Neural cell (in vitro differentiated cells): ENCODE results near the gene PPIB. TPM values are rescaled to one million over a fixed set of nuclear protein-coding genes. Genes with fewer than 3 reads are reported as not detected.

ENCODE experiments used
- H2AFZ ChIP-seq: fragments of 200-600, 300-800 bp; sonication (generic), shearing (Covaris generic); 2 replicates; pipeline ENCODE4 v1.6.0; 2014; ENCODE audit warnings: low read depth, mild to moderate bottlenecking, antibody characterized with exemption, low read length, moderate library complexity
- H3F3A ChIP-seq: fragments of 200-600 bp; shearing (Covaris generic); 2 replicates; pipeline ENCODE4 v1.6.1; 2016; ENCODE audit warnings: mild to moderate bottlenecking, moderate library complexity, mixed read lengths, antibody characterized with exemption, low read length; ENCODE audit not compliant: insufficient read depth, poor library complexity, severe bottlenecking
- H3K27ac ChIP-seq: fragments of 200-600, 300-800 bp; sonication (generic), shearing (Covaris generic); 2 replicates; pipeline ENCODE4 v1.5.1; 2014; ENCODE audit warnings: mild to moderate bottlenecking, low read length, moderate library complexity
- H3K27me3 ChIP-seq: fragments of 300-800, 200-600 bp; sonication (generic), shearing (Covaris generic); 2 replicates; pipeline ENCODE4 v1.6.0; 2014; ENCODE audit warnings: mild to moderate bottlenecking, low read depth, low read length, moderate library complexity; ENCODE audit not compliant: insufficient read depth
- H3K36me3 ChIP-seq: fragments of 300-800, 200-600 bp; sonication (generic), shearing (Covaris generic); 2 replicates; pipeline ENCODE4 v1.5.1; 2014; ENCODE audit warnings: mild to moderate bottlenecking, antibody characterized with exemption, low read length, moderate library complexity; ENCODE audit not compliant: insufficient read depth
- H3K4me2 ChIP-seq: fragments of 300-800, 200-600 bp; sonication (generic), shearing (Covaris generic); 2 replicates; pipeline ENCODE4 v1.6.0; 2014; ENCODE audit warnings: mild to moderate bottlenecking, low read length
- H3K4me3 ChIP-seq: fragments of 300-800, 200-600 bp; sonication (generic), shearing (Covaris generic); 2 replicates; pipeline ENCODE4 v1.5.1; 2014; ENCODE audit warnings: mild to moderate bottlenecking, low read length, moderate library complexity
- H3K79me2 ChIP-seq: fragments of 200-600 bp; shearing (Covaris generic); replicated peaks from 2 replicates; pipeline ENCODE4 v1.6.0; 2014; ENCODE audit warnings: mild to moderate bottlenecking, low read length, moderate library complexity; ENCODE audit not compliant: insufficient read depth
- H3K9ac ChIP-seq: fragments of 300-800, 200-600 bp; sonication (generic), shearing (Covaris generic); 2 replicates; pipeline ENCODE4 v1.6.1; 2016; ENCODE audit warnings: mild to moderate bottlenecking, low read length, mixed read lengths
- H3K9me2 ChIP-seq: fragments of 200-600 bp; shearing (Covaris generic); 2 replicates; pipeline ENCODE4 v1.6.1; 2016; ENCODE audit warnings: mild to moderate bottlenecking, low read length, mixed read lengths; ENCODE audit not compliant: insufficient read depth
- H3K9me3 ChIP-seq: fragments of 200-600, 300-800 bp; sonication (generic), shearing (Covaris generic); 2 replicates; pipeline ENCODE4 v1.6.1; 2016; ENCODE audit warnings: mild to moderate bottlenecking, mixed run types, low read length, moderate library complexity, mixed read lengths
- H4K20me1 ChIP-seq: fragments of 200-600 bp; shearing (Covaris generic); 2 replicates; pipeline ENCODE4 v1.6.1; 2016; ENCODE audit warnings: mild to moderate bottlenecking, mixed run types; ENCODE audit not compliant: insufficient read depth
- EP300 ChIP-seq: fragments of 450-650 bp; conservative IDR thresholded peaks from 2 replicates; pipeline ENCODE4 v1.6.1; 2014; ENCODE audit warnings: antibody characterized with exemption, mild to moderate bottlenecking, moderate library complexity; ENCODE audit not compliant: poor library complexity, severe bottlenecking
- EZH2 ChIP-seq: fragments of 200-600, 300-800 bp; shearing (Covaris generic), sonication (generic); IDR thresholded peaks from 2 replicates; pipeline ENCODE4 v1.6.1; 2014; ENCODE audit warnings: antibody characterized with exemption, low read length, borderline replicate concordance, mild to moderate bottlenecking; ENCODE audit not compliant: insufficient read depth, poor library complexity, severe bottlenecking
- MXI1 ChIP-seq: fragments of 450-650 bp; conservative IDR thresholded peaks from 2 replicates; pipeline ENCODE4 v1.6.1; 2014; ENCODE audit warnings: antibody characterized with exemption, mild to moderate bottlenecking; ENCODE audit not compliant: poor library complexity, severe bottlenecking
- POLR2AphosphoS5 ChIP-seq: IDR thresholded peaks from 2 replicates; pipeline ENCODE4 v1.6.1; 2012
- RAD21 ChIP-seq: fragments of 450-650 bp; conservative IDR thresholded peaks from 2 replicates; pipeline ENCODE4 v1.6.1; 2014; ENCODE audit warnings: antibody characterized with exemption, mild to moderate bottlenecking, moderate library complexity
- SMC3 ChIP-seq: fragments of 450-650 bp; conservative IDR thresholded peaks from 2 replicates; pipeline ENCODE4 v1.6.1; 2014; ENCODE audit warnings: antibody characterized with exemption, mild to moderate bottlenecking, moderate library complexity; ENCODE audit not compliant: poor library complexity
- TAF1 ChIP-seq: IDR thresholded peaks from 2 replicates; pipeline ENCODE4 v1.6.1; 2012; ENCODE audit warnings: low read depth
- polyA plus RNA-seq: library from polyadenylated mRNA; depleted of rRNA; stranded (reverse); fragments of >200 nt; gene quantifications from 2 replicates; pipeline ENCODE4 v1.2.3, GENCODE V29; 2014
- TF ChIP-seq, protein P1 (sequence below): IDR thresholded peaks from 2 replicates; pipeline ENCODE4 v1.6.1; 2012; ENCODE audit warnings: borderline replicate concordance
- TF ChIP-seq, protein P2 (sequence below): fragments of 450-650 bp; IDR thresholded peaks from 2 replicates; pipeline ENCODE4 v1.5.1; 2014; ENCODE audit warnings: antibody characterized with exemption, mild to moderate bottlenecking, moderate library complexity; ENCODE audit not compliant: poor library complexity, severe bottlenecking

Gene PPIB
- polyA plus RNA-seq, 1 donor from 2014 or later, result 206 TPM

DNA sequence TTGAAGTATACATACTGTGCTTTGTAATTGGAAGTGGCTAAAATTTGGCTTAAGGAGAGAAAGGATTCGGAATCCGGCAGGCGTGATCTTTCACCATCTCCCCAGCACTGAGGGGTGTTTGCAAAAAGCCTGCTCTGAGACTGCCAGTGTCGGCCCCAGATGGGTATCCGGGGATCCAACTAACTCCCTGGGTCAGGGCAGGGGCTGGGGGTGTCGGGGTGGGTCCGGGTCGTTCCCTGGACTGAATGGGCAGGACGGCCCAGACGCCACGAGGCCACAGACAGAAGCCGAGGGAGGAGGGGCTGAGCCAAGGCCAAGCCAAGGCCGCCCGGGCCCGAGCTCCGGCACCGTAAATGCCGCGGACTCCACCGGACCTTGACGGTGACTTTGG, 349 bp downstream of the PPIB start:
- no peaks in the 10 kb centered on the region for H3F3A ChIP-seq
- H3K9me3 ChIP-seq, result no peaks in the 10 kb centered on the region
- H3K36me3 ChIP-seq, result no peaks in the 10 kb centered on the region
- peak overlapping the region; percentile 82 for H3K9ac ChIP-seq
- H3K9me2 ChIP-seq, result no peaks in the 10 kb centered on the region
- TF ChIP-seq EZH2 (no peak), TAF1 (no peak), POLR2AphosphoS5 (no peak), SMC3 (no peak), MXI1 (no peak), RAD21 (no peak), EP300 (no peak)
- TF ChIP-seq, protein P1, sequence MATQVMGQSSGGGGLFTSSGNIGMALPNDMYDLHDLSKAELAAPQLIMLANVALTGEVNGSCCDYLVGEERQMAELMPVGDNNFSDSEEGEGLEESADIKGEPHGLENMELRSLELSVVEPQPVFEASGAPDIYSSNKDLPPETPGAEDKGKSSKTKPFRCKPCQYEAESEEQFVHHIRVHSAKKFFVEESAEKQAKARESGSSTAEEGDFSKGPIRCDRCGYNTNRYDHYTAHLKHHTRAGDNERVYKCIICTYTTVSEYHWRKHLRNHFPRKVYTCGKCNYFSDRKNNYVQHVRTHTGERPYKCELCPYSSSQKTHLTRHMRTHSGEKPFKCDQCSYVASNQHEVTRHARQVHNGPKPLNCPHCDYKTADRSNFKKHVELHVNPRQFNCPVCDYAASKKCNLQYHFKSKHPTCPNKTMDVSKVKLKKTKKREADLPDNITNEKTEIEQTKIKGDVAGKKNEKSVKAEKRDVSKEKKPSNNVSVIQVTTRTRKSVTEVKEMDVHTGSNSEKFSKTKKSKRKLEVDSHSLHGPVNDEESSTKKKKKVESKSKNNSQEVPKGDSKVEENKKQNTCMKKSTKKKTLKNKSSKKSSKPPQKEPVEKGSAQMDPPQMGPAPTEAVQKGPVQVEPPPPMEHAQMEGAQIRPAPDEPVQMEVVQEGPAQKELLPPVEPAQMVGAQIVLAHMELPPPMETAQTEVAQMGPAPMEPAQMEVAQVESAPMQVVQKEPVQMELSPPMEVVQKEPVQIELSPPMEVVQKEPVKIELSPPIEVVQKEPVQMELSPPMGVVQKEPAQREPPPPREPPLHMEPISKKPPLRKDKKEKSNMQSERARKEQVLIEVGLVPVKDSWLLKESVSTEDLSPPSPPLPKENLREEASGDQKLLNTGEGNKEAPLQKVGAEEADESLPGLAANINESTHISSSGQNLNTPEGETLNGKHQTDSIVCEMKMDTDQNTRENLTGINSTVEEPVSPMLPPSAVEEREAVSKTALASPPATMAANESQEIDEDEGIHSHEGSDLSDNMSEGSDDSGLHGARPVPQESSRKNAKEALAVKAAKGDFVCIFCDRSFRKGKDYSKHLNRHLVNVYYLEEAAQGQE, result no peak
- TF ChIP-seq, protein P2, sequence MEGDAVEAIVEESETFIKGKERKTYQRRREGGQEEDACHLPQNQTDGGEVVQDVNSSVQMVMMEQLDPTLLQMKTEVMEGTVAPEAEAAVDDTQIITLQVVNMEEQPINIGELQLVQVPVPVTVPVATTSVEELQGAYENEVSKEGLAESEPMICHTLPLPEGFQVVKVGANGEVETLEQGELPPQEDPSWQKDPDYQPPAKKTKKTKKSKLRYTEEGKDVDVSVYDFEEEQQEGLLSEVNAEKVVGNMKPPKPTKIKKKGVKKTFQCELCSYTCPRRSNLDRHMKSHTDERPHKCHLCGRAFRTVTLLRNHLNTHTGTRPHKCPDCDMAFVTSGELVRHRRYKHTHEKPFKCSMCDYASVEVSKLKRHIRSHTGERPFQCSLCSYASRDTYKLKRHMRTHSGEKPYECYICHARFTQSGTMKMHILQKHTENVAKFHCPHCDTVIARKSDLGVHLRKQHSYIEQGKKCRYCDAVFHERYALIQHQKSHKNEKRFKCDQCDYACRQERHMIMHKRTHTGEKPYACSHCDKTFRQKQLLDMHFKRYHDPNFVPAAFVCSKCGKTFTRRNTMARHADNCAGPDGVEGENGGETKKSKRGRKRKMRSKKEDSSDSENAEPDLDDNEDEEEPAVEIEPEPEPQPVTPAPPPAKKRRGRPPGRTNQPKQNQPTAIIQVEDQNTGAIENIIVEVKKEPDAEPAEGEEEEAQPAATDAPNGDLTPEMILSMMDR, result no peak
- peak overlapping the region; percentile 51 for H2AFZ ChIP-seq
- H4K20me1 ChIP-seq, result no peaks in the 10 kb centered on the region
- H3K79me2 ChIP-seq, result peaks cover 10% of the 10 kb centered on the region
- peak overlapping the region; percentile 93 for H3K4me3 ChIP-seq
- no peaks in the 10 kb centered on the region for H3K27me3 ChIP-seq
- H3K4me2 ChIP-seq, result peak overlapping the region; percentile 96
- H3K27ac ChIP-seq, result peak overlapping the region; percentile 74

GRCh38 chr15:64161688-64162477, 939 bp downstream of the PPIB start:
- no peaks in the 10 kb centered on the region for H3K9me2 ChIP-seq
- peak overlapping the region; percentile 74 for H3K27ac ChIP-seq
- no peaks in the 10 kb centered on the region for H3K27me3 ChIP-seq
- H3K9ac ChIP-seq, result peak overlapping the region; percentile 82
- peak overlapping the region; percentile 93 for H3K4me3 ChIP-seq
- H3K9me3 ChIP-seq, result no peaks in the 10 kb centered on the region
- TF ChIP-seq EP300, result no peak
- TF ChIP-seq MXI1, result no peak
- peak; percentile 41 for TF ChIP-seq TAF1
- TF ChIP-seq POLR2AphosphoS5, result no peak
- no peak for TF ChIP-seq SMC3
- TF ChIP-seq, protein P1, result no peak
- H3K4me2 ChIP-seq, result peak overlapping the region; percentile 96
- no peaks in the 10 kb centered on the region for H3F3A ChIP-seq
- H2AFZ ChIP-seq, result no peak overlapping the region
- H3K36me3 ChIP-seq, result no peaks in the 10 kb centered on the region
- H3K79me2 ChIP-seq, result peaks cover 10% of the 10 kb centered on the region
- no peaks in the 10 kb centered on the region for H4K20me1 ChIP-seq
